ENCODE measurements around the gene TCERG1L. TPM values are rescaled to one million over a fixed set of nuclear protein-coding genes. Genes with fewer than 3 reads are reported as not detected.

The TCERG1L gene
- total RNA-seq, 1 donor from 2014 or later: 3.5 TPM

GRCh38 chr10:131220601-131221171 lies 90.8 kb downstream of the TCERG1L start:
- no peak overlapping the region for H3K4me3 ChIP-seq (ENCODE audit: insufficient read depth, low read depth, low read length)
- H3K36me3 ChIP-seq (ENCODE audit: insufficient read depth, low read length): no peaks in the 10 kb centered on the region
- TF ChIP-seq CTCF (IDR thresholded peaks at IDR 0.05; ENCODE audit: insufficient read depth, low read depth, low read length) (no peak), EZH2 (IDR thresholded peaks at IDR 0.05; ENCODE audit: insufficient read depth, low read length) (no peak)
- no peak overlapping the region for H3K9ac ChIP-seq (ENCODE audit: low read length)
- Mint-ChIP-seq H3K9me3 (ENCODE audit: unreplicated experiment) (peaks cover 9% of the 10 kb centered on the region), H3K36me3 (ENCODE audit: low read depth, unreplicated experiment) (no peaks in the 10 kb centered on the region), H3K27ac (ENCODE audit: unreplicated experiment) (no peak overlapping the region), H3K4me3 (ENCODE audit: unreplicated experiment) (no peak overlapping the region), H3K4me1 (ENCODE audit: low read depth, unreplicated experiment) (no peaks in the 10 kb centered on the region), H3K27me3 (ENCODE audit: low read depth, unreplicated experiment) (no peaks in the 10 kb centered on the region)
- no peak overlapping the region for H2AFZ ChIP-seq (ENCODE audit: low read depth, low read length)
- peaks cover 7% of the 10 kb centered on the region for H3K9me3 ChIP-seq (ENCODE audit: insufficient read depth, low read depth, low read length)
- FAIRE-seq: no peak
- H4K20me1 ChIP-seq (ENCODE audit: insufficient read depth, low read length): no peaks in the 10 kb centered on the region
- no peaks in the 10 kb centered on the region for H3K4me1 ChIP-seq (ENCODE audit: insufficient read depth, low read length)
- H3K27me3 ChIP-seq (ENCODE audit: insufficient read depth, low read length): no peaks in the 10 kb centered on the region
- no peak overlapping the region for H3K27ac ChIP-seq (ENCODE audit: low read depth, low read length)
- no peak for DNase-seq (ENCODE audit: low read depth)
- no peak overlapping the region for H3K4me2 ChIP-seq (ENCODE audit: low read length)
- H3K79me2 ChIP-seq (ENCODE audit: insufficient read depth, low read length): no peaks in the 10 kb centered on the region

- DNase-seq (ENCODE audit: low read depth) (no peak), FAIRE-seq (no peak)
- H4K20me1 ChIP-seq (ENCODE audit: insufficient read depth, low read length): no peaks in the 10 kb centered on the region
- no peak overlapping the region for H3K4me3 ChIP-seq (ENCODE audit: insufficient read depth, low read depth, low read length)
- no peaks in the 10 kb centered on the region for H3K36me3 ChIP-seq (ENCODE audit: insufficient read depth, low read length)
- Mint-ChIP-seq H3K4me3 (ENCODE audit: unreplicated experiment) (no peak overlapping the region), H3K36me3 (ENCODE audit: low read depth, unreplicated experiment) (no peaks in the 10 kb centered on the region), H3K27me3 (ENCODE audit: low read depth, unreplicated experiment) (no peaks in the 10 kb centered on the region), H3K4me1 (ENCODE audit: low read depth, unreplicated experiment) (no peaks in the 10 kb centered on the region), H3K9me3 (ENCODE audit: unreplicated experiment) (peaks cover 9% of the 10 kb centered on the region), H3K27ac (ENCODE audit: unreplicated experiment) (no peak overlapping the region)
- no peak overlapping the region for H3K4me2 ChIP-seq (ENCODE audit: low read length)
- H3K9me3 ChIP-seq (ENCODE audit: insufficient read depth, low read depth, low read length): peaks cover 7% of the 10 kb centered on the region
- H3K27ac ChIP-seq (ENCODE audit: low read depth, low read length): no peak overlapping the region
- H2AFZ ChIP-seq (ENCODE audit: low read depth, low read length): no peak overlapping the region
- no peak for TF ChIP-seq CTCF (IDR thresholded peaks at IDR 0.05; ENCODE audit: insufficient read depth, low read depth, low read length)
- TF ChIP-seq EZH2 (IDR thresholded peaks at IDR 0.05; ENCODE audit: insufficient read depth, low read length): no peak
- no peaks in the 10 kb centered on the region for H3K4me1 ChIP-seq (ENCODE audit: insufficient read depth, low read length)
- H3K27me3 ChIP-seq (ENCODE audit: insufficient read depth, low read length): no peaks in the 10 kb centered on the region
- H3K79me2 ChIP-seq (ENCODE audit: insufficient read depth, low read length): no peaks in the 10 kb centered on the region
- no peak overlapping the region for H3K9ac ChIP-seq (ENCODE audit: low read length)
These were observed 91.5 kb downstream of the TCERG1L start for GRCh38 chr10:131219955-131220489.

- no peak for TF ChIP-seq CTCF (IDR thresholded peaks at IDR 0.05; ENCODE audit: insufficient read depth, low read depth, low read length)
- TF ChIP-seq EZH2 (IDR thresholded peaks at IDR 0.05; ENCODE audit: insufficient read depth, low read length): no peak
- Histone ChIP-seq H3K4me2 (ENCODE audit: low read length) (no peak overlapping the region), H4K20me1 (ENCODE audit: insufficient read depth, low read length) (no peaks in the 10 kb centered on the region), H3K4me3 (ENCODE audit: insufficient read depth, low read depth, low read length) (no peak overlapping the region), H2AFZ (ENCODE audit: low read depth, low read length) (no peak overlapping the region), H3K4me1 (ENCODE audit: insufficient read depth, low read length) (no peaks in the 10 kb centered on the region), H3K36me3 (ENCODE audit: insufficient read depth, low read length) (no peaks in the 10 kb centered on the region), H3K27me3 (ENCODE audit: insufficient read depth, low read length) (no peaks in the 10 kb centered on the region), H3K27ac (ENCODE audit: low read depth, low read length) (no peak overlapping the region), H3K79me2 (ENCODE audit: insufficient read depth, low read length) (no peaks in the 10 kb centered on the region), H3K9me3 (ENCODE audit: insufficient read depth, low read depth, low read length) (peaks cover 7% of the 10 kb centered on the region), H3K9ac (ENCODE audit: low read length) (no peak overlapping the region)
- Mint-ChIP-seq H3K27ac (ENCODE audit: unreplicated experiment) (no peak overlapping the region), H3K4me3 (ENCODE audit: unreplicated experiment) (no peak overlapping the region), H3K4me1 (ENCODE audit: low read depth, unreplicated experiment) (no peaks in the 10 kb centered on the region), H3K36me3 (ENCODE audit: low read depth, unreplicated experiment) (no peaks in the 10 kb centered on the region), H3K27me3 (ENCODE audit: low read depth, unreplicated experiment) (no peaks in the 10 kb centered on the region), H3K9me3 (ENCODE audit: unreplicated experiment) (peaks cover 9% of the 10 kb centered on the region)
- DNase-seq (ENCODE audit: low read depth): no peak
- no peak for FAIRE-seq
These were observed 92.0 kb downstream of the TCERG1L start for GRCh38 chr10:131219584-131219886.
